ENCODE measurements around the gene LILRA5. TPM values are rescaled to one million over a fixed set of nuclear protein-coding genes. Genes with fewer than 3 reads are reported as not detected.

Gene LILRA5
- total RNA-seq, 1 donor from 2014 or later, result not detected

DNA sequence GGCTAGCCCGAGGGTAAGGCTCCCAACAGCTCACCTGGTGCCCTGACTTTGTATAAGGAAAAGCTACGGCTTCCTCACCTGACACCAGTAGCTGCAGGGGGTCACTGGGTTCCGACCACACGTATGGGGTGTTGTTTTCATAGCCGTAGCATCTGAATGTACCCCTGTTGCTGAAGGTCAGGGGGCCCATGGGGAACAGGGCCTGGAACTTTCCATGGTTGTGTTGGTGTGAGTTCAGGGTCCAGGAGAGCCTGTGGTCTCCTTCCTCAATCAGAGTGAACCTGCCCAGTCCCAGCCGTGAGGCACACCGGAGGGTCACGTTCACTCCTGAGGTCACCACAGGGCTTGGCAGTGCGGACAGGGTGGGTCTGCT is 24.9 kb upstream of the LILRA5 start:
- Mint-ChIP-seq H3K9me3 (ENCODE audit: low read depth) (no peaks in the 10 kb centered on the region), H3K27me3 (peaks cover 19% of the 10 kb centered on the region), H3K4me1 (ENCODE audit: low read depth) (peaks cover 2% of the 10 kb centered on the region), H3K4me3 (ENCODE audit: low read depth) (no peak overlapping the region), H3K36me3 (ENCODE audit: insufficient read depth) (no peaks in the 10 kb centered on the region), H3K27ac (peak overlapping the region; percentile 37)
- no peak for DNase-seq (ENCODE audit: low spot score, unreplicated experiment)
- TF ChIP-seq, protein P1, sequence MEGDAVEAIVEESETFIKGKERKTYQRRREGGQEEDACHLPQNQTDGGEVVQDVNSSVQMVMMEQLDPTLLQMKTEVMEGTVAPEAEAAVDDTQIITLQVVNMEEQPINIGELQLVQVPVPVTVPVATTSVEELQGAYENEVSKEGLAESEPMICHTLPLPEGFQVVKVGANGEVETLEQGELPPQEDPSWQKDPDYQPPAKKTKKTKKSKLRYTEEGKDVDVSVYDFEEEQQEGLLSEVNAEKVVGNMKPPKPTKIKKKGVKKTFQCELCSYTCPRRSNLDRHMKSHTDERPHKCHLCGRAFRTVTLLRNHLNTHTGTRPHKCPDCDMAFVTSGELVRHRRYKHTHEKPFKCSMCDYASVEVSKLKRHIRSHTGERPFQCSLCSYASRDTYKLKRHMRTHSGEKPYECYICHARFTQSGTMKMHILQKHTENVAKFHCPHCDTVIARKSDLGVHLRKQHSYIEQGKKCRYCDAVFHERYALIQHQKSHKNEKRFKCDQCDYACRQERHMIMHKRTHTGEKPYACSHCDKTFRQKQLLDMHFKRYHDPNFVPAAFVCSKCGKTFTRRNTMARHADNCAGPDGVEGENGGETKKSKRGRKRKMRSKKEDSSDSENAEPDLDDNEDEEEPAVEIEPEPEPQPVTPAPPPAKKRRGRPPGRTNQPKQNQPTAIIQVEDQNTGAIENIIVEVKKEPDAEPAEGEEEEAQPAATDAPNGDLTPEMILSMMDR (IDR thresholded peaks at IDR 0.05; ENCODE audit: unreplicated experiment), result no peak

DNA sequence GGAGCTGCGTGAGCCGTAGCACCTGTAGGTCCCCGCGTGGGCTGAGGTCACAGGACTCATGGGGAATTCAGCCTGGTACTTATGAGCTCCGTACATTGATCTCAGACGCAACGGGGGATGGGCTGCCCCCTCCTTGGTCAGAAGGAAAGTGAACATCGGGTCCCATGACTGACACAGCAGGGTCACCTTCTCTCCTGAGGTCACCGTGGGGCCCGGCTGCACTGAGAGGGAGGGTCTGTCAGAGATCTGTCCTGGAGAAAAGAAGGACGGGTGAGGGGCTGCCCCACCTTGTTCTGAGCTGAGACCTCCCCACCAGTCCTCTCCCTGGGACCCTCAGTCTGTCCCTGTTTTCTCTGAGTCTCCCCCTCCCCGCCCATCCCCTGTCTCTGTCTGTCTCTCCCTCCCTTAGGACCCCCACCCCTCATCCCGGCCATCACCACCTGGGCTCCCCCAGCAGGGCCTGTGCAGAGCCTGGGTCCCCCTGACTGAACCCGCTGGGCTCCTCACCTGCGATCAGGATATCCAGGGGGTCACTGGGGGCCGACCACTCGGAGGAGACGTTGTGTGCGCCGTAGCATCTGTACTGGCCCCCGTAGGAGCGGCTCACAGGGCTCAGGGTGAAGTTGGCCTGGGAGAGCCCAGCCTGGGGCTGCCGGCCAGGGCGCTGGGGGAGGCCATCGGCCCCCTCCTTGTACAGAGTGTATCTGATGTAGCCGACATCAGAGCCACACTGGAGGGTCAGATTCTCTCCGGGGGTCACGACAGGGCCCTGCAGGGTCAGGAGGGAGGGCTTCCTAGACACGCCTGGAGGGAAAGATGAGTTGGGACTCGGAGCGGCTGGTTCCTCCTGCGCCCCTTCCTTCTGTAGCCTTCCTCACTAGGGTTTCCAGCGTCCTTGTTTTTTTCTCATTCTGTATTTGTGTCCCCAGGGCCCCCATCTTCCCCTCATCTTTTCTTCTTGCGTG is 24.2 kb upstream of the LILRA5 start:
- Mint-ChIP-seq H3K27me3 (peaks cover 19% of the 10 kb centered on the region), H3K9me3 (ENCODE audit: low read depth) (no peaks in the 10 kb centered on the region), H3K4me1 (ENCODE audit: low read depth) (peaks cover 2% of the 10 kb centered on the region), H3K4me3 (ENCODE audit: low read depth) (no peak overlapping the region), H3K27ac (peak overlapping the region; percentile 37), H3K36me3 (ENCODE audit: insufficient read depth) (no peaks in the 10 kb centered on the region)
- TF ChIP-seq, protein P1 (IDR thresholded peaks at IDR 0.05; ENCODE audit: unreplicated experiment), result no peak
- DNase-seq (ENCODE audit: low spot score, unreplicated experiment), result no peak

- Mint-ChIP-seq H3K9me3 (ENCODE audit: low read depth) (no peaks in the 10 kb centered on the region), H3K27me3 (peaks cover 19% of the 10 kb centered on the region), H3K4me1 (ENCODE audit: low read depth) (peaks cover 2% of the 10 kb centered on the region), H3K36me3 (ENCODE audit: insufficient read depth) (no peaks in the 10 kb centered on the region), H3K27ac (peak overlapping the region; percentile 29), H3K4me3 (ENCODE audit: low read depth) (no peak overlapping the region)
- TF ChIP-seq, protein P1 (IDR thresholded peaks at IDR 0.05; ENCODE audit: unreplicated experiment), result no peak
- DNase-seq (ENCODE audit: low spot score, unreplicated experiment), result no peak
Measured at GRCh38 chr19:54335979-54336892, 23.3 kb upstream of the LILRA5 start.

DNA sequence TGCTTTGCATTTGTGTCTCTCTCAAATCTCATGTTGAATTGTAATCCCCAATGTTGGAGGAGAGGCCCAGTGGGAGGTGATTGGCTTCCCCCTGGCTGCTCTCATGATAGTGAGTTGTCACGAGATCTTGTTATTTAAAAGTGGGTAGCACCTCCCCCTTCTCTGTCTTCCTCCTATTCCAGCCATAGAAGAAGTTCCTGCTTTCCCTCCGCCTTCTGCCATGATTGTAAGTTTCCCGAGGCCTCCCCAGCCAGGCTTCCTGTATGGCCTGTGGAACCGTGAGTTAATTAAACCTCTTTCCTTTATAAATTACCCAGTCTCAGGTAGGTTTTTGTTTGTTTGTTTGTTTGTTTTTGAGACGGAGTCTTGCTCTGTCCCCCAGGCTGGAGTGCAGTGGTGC is 22.2 kb upstream of the LILRA5 start:
- TF ChIP-seq, protein P1 (IDR thresholded peaks at IDR 0.05; ENCODE audit: unreplicated experiment), result no peak
- Mint-ChIP-seq H3K27ac (no peak overlapping the region), H3K4me1 (ENCODE audit: low read depth) (peaks cover 2% of the 10 kb centered on the region), H3K9me3 (ENCODE audit: low read depth) (no peaks in the 10 kb centered on the region), H3K27me3 (peaks cover 19% of the 10 kb centered on the region), H3K4me3 (ENCODE audit: low read depth) (no peak overlapping the region), H3K36me3 (ENCODE audit: insufficient read depth) (no peaks in the 10 kb centered on the region)
- DNase-seq (ENCODE audit: low spot score, unreplicated experiment), result no peak
